GDM1 (cell line): ENCODE results near the gene WBP2.
"Not testable (repeated sequence)": the region's sequence is repeated elsewhere in the genome, so short reads cannot be mapped to it uniquely, and the experiment has no call there.

ENCODE experiments used
- DNase-seq: peaks from one replicate; lab custom pipeline; 2025; lab: John Stamatoyannopoulos, UW

Gene WBP2

GRCh38 chr17:75888484-75888883 lies 33.3 kb upstream of the WBP2 start:
- no peak for DNase-seq

GRCh38 chr17:75885860-75886259 lies 30.7 kb upstream of the WBP2 start:
- not testable (repeated sequence) for DNase-seq

GRCh38 chr17:75885431-75885830 lies 30.3 kb upstream of the WBP2 start:
- DNase-seq = no peak

GRCh38 chr17:75881678-75882454 lies 26.7 kb upstream of the WBP2 start:
- no peak for DNase-seq

GRCh38 chr17:75880266-75880665 lies 25.1 kb upstream of the WBP2 start:
- no peak for DNase-seq

- no peak for DNase-seq
These were observed 23.3 kb upstream of the WBP2 start, which contains the start of gene TRIM47 for GRCh38 chr17:75878174-75878998. Gene TRIM47 (minus strand): TSS chr17:75878581. CDS start chr17:75878548, 33 bp downstream.

- DNase-seq = no peak
These were observed 22.6 kb upstream of the WBP2 start for GRCh38 chr17:75877752-75878173.

- DNase-seq = no peak
These were observed 22.0 kb upstream of the WBP2 start for GRCh38 chr17:75876938-75877751.

- DNase-seq = no peak
These were observed 21.2 kb upstream of the WBP2 start for GRCh38 chr17:75876190-75876937.

- DNase-seq = no peak
These were observed 20.7 kb upstream of the WBP2 start for GRCh38 chr17:75875940-75876189.

- DNase-seq = no peak
These were observed 20.2 kb upstream of the WBP2 start for GRCh38 chr17:75875182-75875939.

GRCh38 chr17:75874323-75875181 lies 19.4 kb upstream of the WBP2 start:
- DNase-seq = no peak

GRCh38 chr17:75873587-75874322 lies 18.6 kb upstream of the WBP2 start:
- DNase-seq = no peak

GRCh38 chr17:75872434-75873351 lies 17.6 kb upstream of the WBP2 start:
- no peak for DNase-seq

- not testable (repeated sequence) for DNase-seq
These were observed 15.1 kb upstream of the WBP2 start for GRCh38 chr17:75870228-75870627.

- DNase-seq = no peak
These were observed 14.4 kb upstream of the WBP2 start for GRCh38 chr17:75869282-75870141.

- not testable (repeated sequence) for DNase-seq
These were observed 13.7 kb upstream of the WBP2 start for GRCh38 chr17:75868730-75869281.
